K562 (cell line): ENCODE data around the gene PXK. TPM values are rescaled to one million over a fixed set of nuclear protein-coding genes. Genes with fewer than 3 reads are reported as not detected.

Source experiments
- CHD1 ChIP-seq: fragments of 200-600 bp; sonication (generic); IDR thresholded peaks from one replicate; pipeline ENCODE4 v1.6.1; 2012; ENCODE audit warnings: mild to moderate bottlenecking, moderate library complexity, low read length, inconsistent platforms
- DACH1 ChIP-seq: fragments of 450-650 bp; IDR thresholded peaks from 2 replicates; pipeline ENCODE4 v1.6.1; 2018; ENCODE audit not compliant: partially characterized antibody
- FOSL1 ChIP-seq: fragments of 200-800 bp; sonication (Bioruptor generic); conservative IDR thresholded peaks from 2 replicates; pipeline ENCODE4 v1.6.1; 2016; ENCODE audit warnings: missing genetic modification characterization, missing compliant biosample characterization
- FOXA1 ChIP-seq: fragments of 450-650 bp; IDR thresholded peaks from 2 replicates; pipeline ENCODE4 v1.6.1; 2016; ENCODE audit warnings: mild to moderate bottlenecking, borderline replicate concordance
- KDM1A ChIP-seq, 2 experiments: fragments of 450-650 bp; IDR thresholded peaks; 2 replicates each; pipeline ENCODE4 v1.6.1; 2016; ENCODE audit warnings: mild to moderate bottlenecking in 2 of 2
- L3MBTL2 ChIP-seq: fragments of 450-650 bp; IDR thresholded peaks from 2 replicates; pipeline ENCODE4 v1.6.1; 2016; ENCODE audit warnings: mild to moderate bottlenecking, moderate library complexity
- NBN ChIP-seq: fragments of 450-650 bp; IDR thresholded peaks from 2 replicates; pipeline ENCODE4 v1.6.1; 2016; ENCODE audit warnings: low read depth, mild to moderate bottlenecking
- NCOR1 ChIP-seq: fragments of 450-650 bp; IDR thresholded peaks from 2 replicates; pipeline ENCODE4 v1.6.1; 2016; ENCODE audit warnings: mild to moderate bottlenecking, moderate library complexity
- PBX2 ChIP-seq, 2 experiments: IDR thresholded peaks in 1 of 2; conservative IDR thresholded peaks in 1 of 2; 2 replicates each; pipeline ENCODE4 v1.6.1; 2016; ENCODE audit warnings: low read depth in 2 of 2, mild to moderate bottlenecking in 1 of 2, missing compliant biosample characterization in 1 of 2, missing genetic modification characterization in 1 of 2, moderate library complexity in 1 of 2
- SOX6 ChIP-seq: fragments of 450-650 bp; IDR thresholded peaks from 2 replicates; pipeline ENCODE4 v1.6.1; 2014; ENCODE audit warnings: mild to moderate bottlenecking
- SRSF9 ChIP-seq: fragments of 200-400 bp; formaldehyde crosslinking; IDR thresholded peaks from 2 replicates; pipeline ENCODE4 v1.6.1; 2017; ENCODE audit warnings: low read depth, low read length, borderline replicate concordance
- STAT5A ChIP-seq: IDR thresholded peaks from 2 replicates; pipeline ENCODE4 v1.6.1; 2012; ENCODE audit warnings: low read length, inconsistent platforms, borderline replicate concordance
- TAL1 ChIP-seq: fragments of 450-650 bp; IDR thresholded peaks from 2 replicates; pipeline ENCODE4 v1.6.1; 2016; ENCODE audit warnings: mild to moderate bottlenecking
- TBL1XR1 ChIP-seq, 2 experiments: IDR thresholded peaks; 2 replicates each; pipeline ENCODE4 v1.6.1; 2012; ENCODE audit warnings: improper control_type of control experiment in 2 of 2, low read length in 2 of 2, mild to moderate bottlenecking in 1 of 2
- U2AF1 ChIP-seq: fragments of 200-400 bp; formaldehyde crosslinking; optimal IDR thresholded peaks from 2 replicates; pipeline ENCODE3; 2017; ENCODE audit warnings: mild to moderate bottlenecking, low read depth, low read length, moderate library complexity
- VEZF1 ChIP-seq: fragments of 200-800 bp; sonication (Bioruptor generic); IDR thresholded peaks from 2 replicates; pipeline ENCODE4 v1.6.1; 2017; ENCODE audit warnings: missing genetic modification characterization, missing compliant biosample characterization
- ZNF24 ChIP-seq: fragments of 450-650 bp; IDR thresholded peaks from 2 replicates; pipeline ENCODE4 v1.6.1; 2016
- polyA plus RNA-seq, 8 experiments: library from polyadenylated mRNA; depleted of rRNA in 4 of 8; stranded (reverse) in 5 of 8; unstranded in 3 of 8; fragments of >200 nt; fragmentation: Nextera tagmentation in 2 of 8; fragmentation: Illumina TruSeq in 1 of 8; extraction: Ambion mirVana in 2 of 8; extraction: Trizol in 1 of 8; gene quantifications; 2 replicates each; pipeline versions ENCODE4 v1.2.1 to v1.2.3, GENCODE V29; 2011 to 2014; ENCODE audit warnings: inconsistent platforms in 1 of 8, missing spikeins in 1 of 8
- total RNA-seq, 7 experiments: library from RNA; depleted of rRNA in 6 of 7; stranded (reverse); fragments of >200 nt in 6 of 7; fragmentation: Illumina TruSeq in 2 of 7; extraction: Trizol in 2 of 7; gene quantifications; 2 replicates each; pipeline versions ENCODE4 v1.2.1 to v1.2.3, GENCODE V29; 2011 to 2021; ENCODE audit warnings: low replicate concordance in 1 of 7

The PXK gene
- total and polyA plus RNA-seq, 9 of the 15 experiments (the other 6 are each of a cell fraction or from before 2014, with no cell fraction given) = 3.3 to 19.9 (median 11.3) TPM

DNA sequence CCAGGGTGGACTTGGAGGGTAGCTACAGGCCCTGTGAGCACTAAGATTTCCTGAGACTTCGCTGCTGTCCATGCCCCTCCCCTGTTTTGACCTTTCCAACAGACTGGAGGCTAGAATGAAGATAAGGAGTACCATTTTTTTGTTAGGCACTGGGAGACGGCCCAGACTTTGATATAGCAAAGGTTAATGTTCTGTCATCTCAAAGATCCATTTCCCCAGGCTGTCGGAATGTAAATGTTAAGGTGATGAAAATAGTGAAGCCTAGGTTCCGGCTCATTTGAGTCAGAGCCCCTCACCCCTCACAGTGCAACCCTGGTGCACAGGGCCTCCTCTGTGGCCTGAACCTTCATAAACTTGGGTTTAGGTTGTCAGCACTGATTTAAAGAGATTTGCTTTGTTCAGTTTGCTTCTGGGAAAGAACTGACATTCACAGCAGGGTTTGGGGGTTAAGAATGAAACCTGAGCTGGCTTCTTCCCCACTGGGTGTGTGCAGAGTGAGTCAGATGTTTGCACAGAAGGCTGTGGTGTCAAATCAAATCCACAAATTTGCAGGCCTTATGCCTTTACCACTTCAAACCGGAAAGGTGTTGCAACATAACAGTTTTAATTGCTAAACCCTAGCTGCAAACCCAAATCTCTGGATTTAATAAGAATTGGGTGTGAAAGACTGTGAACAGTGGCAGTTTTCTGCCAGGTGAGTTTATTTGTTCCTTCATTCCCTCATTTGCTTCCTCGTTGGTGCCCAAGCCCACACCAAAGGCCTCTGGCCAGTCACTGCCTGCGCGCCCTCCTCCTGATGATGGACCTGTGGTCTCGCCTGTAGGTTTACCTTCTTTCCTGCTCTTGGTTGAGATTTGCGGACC is 138.6 kb downstream of the PXK start (continued):
- TF ChIP-seq PBX2 (CRISPR knock-in tag; IDR thresholded peaks at IDR 0.05; ENCODE audit: low read depth) (no peak), PBX2 (tag; conservative IDR thresholded peaks at IDR 0.05; ENCODE audit: low read depth) (peak; percentile 41; the same call in 1 of the 2 replicates), L3MBTL2 (peak; percentile 37; the same call in 1 of the 2 replicates), DACH1 (peak; percentile 17), FOSL1 (tag) (peak; percentile 91), SRSF9 (no peak), U2AF1 (no peak), KDM1A (IDR thresholded peaks at IDR 0.05) (peak; percentile 99), NBN (0 out of 2 replicates have a peak, but pooled peaks have one; percentile 28), ZNF24 (0 out of 2 replicates have a peak, but pooled peaks have one; percentile 8), VEZF1 (CRISPR knock-in tag) (no peak), STAT5A (peak; percentile 43; the same call in 1 of the 2 replicates), FOXA1 (peak; percentile 98), SOX6 (peak; percentile 91), TBL1XR1 (IDR thresholded peaks at IDR 0.05; ENCODE audit: low read length in 2 of 2) (peak in 1 of 2 experiments; percentile 57; a peak in 1 of 4 replicates), CHD1 (no peak), NCOR1 (peak; percentile 38; the same call in 1 of the 2 replicates), TAL1 (peak; percentile 53)
